Activated CD4-positive, alpha-beta T cell treated with anti-CD3 and anti-CD28 coated beads for 1 hour (primary cell): ENCODE results near the gene CIAO2A.

Source experiments
- DNase-seq: peaks from one replicate; pipeline ENCODE4 v3.0.0-alpha.2; 2020

The CIAO2A gene

DNA sequence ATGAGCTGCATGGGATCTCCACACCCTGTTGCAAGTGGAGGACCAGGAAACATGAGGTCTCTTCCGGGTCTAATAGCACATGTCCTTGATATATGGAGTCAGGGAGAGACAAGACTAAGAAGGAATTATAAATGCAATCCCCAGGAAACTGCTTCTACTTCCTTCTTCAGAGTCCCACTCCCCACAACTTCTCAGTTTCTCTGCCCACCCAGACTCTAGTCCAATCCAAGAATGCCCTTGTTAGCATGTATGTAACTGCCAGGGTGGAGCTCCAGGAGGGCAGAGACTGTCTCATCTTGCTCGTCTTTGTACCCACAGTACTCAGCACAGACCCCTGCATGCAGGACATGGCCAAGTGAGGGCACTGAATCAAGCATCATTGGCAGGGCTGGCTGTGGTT, 55.7 kb downstream of the CIAO2A start:
- DNase-seq = no peak

DNA sequence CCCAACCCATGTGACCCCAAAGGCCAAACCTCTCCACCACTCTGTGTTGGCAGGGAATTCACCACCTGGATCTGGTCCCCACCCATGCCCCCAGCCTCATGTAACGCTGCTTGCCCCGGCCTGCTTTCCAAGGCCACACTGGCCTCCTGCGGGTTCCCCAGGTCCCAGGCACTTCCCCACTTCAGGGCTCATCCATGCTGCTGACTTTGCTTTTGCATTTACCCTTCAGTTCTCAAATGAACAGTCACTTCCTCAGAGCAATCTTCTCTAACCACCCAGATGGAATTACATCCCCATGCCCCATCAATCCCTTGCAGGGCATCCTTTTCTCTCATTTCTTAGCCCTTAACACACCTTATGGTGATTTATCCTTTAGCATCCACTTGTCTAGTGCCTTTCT, 56.5 kb downstream of the CIAO2A start:
- DNase-seq = no peak

DNA sequence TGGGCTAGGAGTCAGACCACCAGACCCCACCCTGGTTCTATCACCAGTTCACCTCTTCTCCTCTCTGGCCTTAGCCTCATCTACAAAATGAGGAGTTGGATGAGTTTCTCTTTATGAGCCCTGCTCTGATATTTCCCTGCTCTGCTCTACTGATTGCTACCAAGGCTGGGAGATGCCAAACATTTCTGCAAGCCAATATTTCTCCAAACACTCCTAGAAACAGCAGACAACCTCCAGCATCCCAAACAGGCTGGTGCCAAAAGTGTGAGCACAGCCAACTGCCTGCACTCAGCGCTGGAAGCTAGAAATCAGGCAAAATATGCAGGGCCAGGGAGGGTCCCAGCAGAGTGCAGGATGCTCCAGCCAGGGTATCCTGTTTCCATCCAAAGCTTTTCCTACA, 58.1 kb downstream of the CIAO2A start:
- no peak for DNase-seq

DNA sequence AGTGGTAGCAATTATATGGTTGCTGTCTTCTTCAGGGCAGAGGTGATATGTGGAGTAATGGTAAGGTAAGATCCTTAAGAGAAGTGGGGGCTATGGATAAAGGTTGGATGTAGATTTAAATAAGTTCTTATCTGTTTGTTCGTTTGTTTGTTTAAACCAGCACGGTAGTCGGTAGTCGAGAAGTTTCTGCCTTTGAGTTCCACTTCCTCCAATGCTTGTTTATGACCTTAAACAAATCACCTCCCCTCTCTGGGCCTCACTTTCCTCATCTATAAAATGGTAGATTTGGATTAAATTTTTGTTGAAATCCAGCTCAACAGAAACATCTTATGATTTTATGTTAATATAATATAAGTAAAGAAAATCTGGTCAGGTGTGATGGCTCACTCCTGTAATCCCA, 59.1 kb downstream of the CIAO2A start:
- no peak for DNase-seq

DNA sequence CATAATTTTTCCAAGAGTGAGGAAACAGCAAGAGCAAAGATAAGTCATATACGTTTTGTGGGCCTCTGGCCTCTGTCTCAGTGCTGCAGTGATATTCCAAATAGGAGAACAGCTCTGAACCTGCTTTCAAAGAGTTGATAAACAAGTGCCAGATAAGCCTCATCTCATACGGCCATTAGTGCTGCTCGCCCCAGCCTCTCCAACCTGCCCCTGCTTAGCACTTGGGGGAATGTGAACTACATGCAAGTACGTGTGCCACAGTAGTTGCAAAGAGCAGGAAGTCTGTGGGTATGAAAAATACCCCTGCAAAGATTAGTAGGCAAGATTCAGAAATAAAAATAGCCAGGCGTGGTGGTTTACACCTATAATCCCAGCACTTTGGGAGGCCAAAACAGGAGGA, 61.3 kb downstream of the CIAO2A start:
- DNase-seq = no peak

DNA sequence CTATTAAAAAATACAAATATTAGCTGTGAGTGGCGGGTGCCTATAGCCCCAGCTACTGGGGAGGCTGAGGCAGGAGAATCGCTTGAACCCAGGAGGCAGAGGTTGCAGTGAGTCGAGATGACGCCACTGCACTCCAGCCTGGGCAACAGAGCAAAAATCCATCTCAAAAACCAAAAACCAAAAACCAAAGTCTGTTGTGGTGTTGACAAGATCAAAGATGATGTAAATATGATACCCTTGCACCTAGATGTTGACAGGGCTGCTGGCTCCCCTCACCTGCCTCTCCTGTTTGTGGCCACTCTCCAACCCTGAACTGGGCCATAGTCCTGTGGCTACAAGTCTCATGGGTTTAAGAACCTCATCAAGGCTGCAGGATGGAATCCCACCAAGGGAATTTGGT, 63.5 kb downstream of the CIAO2A start:
- DNase-seq = no peak

DNA sequence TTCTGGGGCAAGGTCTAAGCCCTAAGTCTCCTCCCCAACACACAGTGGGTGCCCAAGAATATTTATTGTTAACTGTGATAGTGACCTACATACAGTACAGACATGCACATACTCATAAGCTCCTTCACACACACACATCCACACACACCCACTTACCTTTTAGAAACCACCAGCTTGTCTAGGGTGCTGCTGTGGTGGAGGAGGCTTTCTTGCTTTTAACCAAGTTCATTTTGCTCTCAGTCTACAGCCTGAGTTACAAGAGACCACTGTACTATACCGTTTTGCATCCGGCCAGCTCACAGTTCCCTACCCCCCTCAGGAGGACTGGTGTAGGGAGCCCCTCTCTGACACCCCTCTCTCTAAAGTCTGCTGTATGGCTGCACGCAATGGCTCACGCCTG, 64.0 kb downstream of the CIAO2A start:
- DNase-seq = no peak

DNA sequence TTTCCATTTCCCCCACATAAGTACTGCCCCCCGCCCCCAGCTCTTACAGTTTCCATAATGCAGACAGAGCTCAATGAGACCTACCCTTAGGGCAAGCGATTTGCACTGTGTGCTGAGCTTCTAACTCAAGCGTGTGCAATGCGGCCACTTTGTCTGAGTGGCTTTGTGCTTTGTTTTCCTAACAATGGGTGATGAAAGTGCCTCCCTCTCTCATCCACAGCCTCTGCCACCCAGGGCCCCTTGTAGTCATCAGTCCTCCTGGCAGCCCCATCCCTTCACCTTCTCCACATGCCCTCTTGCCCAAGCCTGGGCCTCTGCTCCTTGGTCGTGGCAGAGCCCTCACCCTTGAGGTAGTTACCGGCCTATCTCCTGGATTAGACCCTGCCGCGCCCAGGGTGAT, 64.5 kb downstream of the CIAO2A start:
- no peak for DNase-seq

DNA sequence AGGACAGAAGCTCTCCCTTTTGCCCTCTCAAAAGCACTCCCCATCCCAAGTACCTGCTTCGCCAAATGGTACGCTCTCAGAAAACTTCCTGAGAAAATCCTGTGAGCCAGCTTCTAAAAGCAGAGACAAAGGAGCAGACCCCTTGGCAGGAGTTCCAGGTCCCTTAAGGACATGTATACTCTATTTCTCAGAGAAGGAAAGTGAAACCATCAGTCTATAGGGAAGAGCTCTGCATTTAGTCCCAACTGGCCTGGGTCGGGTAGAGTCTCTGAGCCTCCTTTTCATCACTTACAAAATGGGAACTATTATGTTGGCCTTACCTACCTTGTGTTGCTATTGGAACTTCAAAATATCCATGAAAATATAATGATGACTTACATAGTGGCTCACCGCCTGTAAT, 67.0 kb downstream of the CIAO2A start:
- no peak for DNase-seq

DNA sequence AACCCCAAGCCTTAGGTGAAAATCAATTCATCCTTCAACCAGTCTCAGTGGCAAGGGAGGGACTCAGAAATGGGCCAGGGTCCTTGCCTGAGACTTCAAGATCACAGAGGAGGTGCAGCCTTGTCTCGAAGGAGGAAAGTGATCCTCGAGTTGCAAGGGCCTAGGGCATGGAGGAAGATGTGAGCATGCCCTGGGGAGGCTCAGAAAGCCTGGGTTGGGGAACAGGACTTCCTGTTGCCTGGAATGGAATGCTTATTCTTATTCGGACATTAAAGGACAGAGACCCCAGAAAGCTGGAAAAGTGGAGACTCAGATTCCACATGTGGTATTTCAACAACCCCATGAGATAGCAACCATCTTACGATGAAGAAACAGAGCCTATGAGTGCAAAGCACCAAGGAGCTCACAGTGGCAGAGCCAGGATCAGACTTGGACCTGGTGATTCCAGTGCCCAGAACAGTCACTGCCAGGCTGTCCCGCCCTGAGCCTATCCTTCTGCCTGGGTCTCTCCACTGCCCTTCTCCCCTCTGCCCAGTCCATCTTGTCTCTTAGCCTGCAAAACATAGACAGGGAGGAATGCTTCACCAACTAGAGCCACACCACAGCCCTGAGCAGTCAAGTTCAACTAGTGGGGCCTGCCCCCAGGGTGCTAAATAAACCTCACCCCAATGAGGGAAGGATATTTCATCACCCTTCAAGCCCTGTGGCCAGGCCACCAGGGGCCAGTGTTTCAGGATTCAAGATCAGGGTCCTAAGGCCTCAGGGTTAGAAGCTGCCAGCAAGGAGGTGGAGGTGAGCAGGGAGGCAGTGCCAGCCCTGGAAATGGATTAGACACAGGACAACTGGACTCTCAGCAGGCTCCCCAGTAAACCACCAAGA, 69.2 kb downstream of the CIAO2A start:
- DNase-seq = no peak

DNA sequence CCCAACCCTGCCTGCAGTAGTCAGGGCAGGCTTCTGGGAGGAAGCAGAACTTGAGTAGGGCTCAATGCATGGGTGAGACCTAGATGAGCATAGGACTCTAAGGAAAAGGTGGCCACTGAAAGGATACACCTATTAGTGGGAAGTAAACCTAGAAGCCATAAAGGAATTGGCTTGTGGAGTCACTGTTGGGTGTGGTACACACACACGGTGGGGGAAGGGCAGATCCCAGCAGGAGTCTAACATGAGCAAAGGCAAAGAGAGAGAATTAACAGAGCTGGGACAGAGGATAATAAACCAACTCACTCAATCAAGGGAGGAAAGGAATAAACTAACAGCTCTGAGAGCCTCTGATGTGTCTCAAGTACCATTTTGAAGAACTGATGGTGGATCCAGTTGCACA, 70.4 kb downstream of the CIAO2A start:
- no peak for DNase-seq

DNA sequence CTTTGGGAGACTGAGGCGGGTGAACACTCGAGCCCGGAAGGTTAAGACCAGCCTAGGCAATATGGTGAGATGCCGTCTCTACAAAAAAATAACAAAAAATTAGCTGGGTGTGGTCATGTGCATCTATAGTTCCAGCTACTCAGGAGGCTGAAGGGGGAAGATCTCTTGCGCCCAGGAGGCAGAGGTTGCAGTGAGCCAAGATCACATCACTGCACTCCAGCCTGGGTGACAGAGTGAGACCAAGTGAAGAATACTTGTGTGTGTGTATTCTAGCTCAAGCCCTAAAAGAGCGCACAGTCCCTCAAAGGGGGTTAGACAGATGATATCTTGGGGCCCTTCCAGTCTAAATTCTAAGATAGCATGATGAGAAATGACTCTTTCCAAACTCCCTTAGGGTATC, 71.1 kb downstream of the CIAO2A start:
- no peak for DNase-seq
